Tibial nerve (tissue), 4 donors: Measurements from ENCODE around the gene DVL2.

Source experiments
- EP300 ChIP-seq, 2 donors: sonication (generic); formaldehyde crosslinking; IDR thresholded peaks; one replicate each; pipeline ENCODE4 v1.6.1; 2017; ENCODE audit warnings: antibody characterized with exemption in 2 of 2, mild to moderate bottlenecking in 1 of 2
- POLR2A ChIP-seq, 2 donors: fragments of 450-650 bp; IDR thresholded peaks; one replicate each; pipeline ENCODE4 v1.6.1; 2017; ENCODE audit warnings: antibody characterized with exemption in 2 of 2, mild to moderate bottlenecking in 2 of 2, moderate library complexity in 2 of 2
- TF ChIP-seq, protein P1 (sequence below), 5 experiments: fragments of 200-600 bp in 3 of 5; fragments of 450-650 bp in 2 of 5; sonication (generic) in 3 of 5; IDR thresholded peaks; one replicate each; pipeline ENCODE4 v1.5.1; 2016 to 2019; ENCODE audit warnings: antibody characterized with exemption in 5 of 5, mild to moderate bottlenecking in 3 of 5, moderate library complexity in 2 of 5

DNA sequence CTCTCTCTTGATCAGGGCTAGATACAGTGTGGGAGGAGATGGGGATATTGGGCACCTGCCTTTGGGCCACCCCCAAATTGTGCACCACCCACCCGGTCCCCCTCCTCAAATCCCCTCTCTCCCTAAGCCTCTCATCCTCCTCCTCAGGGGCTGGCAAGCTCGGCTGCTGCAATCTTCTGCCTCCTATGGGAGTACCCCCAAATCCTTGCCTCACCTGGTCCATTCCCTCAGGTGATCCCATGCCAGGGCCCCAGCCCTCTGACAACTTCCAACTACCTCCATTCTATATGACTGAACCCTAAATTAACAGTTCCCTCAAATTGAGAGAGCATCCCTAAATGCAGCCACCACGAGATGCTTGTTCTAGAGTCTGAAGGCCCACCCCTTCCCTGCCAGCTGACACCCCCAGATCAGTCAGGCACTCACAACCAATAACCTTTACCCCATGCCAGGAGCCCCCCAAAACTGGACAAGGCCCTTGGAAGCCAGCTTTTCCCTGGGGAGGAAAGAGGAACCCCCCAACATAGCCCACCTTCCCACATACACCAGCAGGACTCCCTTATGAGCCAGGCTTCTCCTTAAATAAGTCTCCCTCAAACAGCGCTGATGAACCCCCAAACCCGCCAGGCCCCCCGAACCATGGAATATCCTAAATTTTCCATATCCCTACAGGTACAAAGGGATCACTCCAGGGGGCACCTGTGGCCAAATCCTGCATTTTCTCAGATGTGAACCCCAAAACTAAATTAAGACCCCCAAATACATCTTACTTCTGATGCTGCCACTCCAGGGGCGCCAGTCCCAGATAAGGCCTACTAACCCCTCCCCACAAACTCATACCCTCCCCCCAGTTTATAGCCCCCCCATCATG is 17.8 kb downstream of the DVL2 start:
- TF ChIP-seq, protein P1, sequence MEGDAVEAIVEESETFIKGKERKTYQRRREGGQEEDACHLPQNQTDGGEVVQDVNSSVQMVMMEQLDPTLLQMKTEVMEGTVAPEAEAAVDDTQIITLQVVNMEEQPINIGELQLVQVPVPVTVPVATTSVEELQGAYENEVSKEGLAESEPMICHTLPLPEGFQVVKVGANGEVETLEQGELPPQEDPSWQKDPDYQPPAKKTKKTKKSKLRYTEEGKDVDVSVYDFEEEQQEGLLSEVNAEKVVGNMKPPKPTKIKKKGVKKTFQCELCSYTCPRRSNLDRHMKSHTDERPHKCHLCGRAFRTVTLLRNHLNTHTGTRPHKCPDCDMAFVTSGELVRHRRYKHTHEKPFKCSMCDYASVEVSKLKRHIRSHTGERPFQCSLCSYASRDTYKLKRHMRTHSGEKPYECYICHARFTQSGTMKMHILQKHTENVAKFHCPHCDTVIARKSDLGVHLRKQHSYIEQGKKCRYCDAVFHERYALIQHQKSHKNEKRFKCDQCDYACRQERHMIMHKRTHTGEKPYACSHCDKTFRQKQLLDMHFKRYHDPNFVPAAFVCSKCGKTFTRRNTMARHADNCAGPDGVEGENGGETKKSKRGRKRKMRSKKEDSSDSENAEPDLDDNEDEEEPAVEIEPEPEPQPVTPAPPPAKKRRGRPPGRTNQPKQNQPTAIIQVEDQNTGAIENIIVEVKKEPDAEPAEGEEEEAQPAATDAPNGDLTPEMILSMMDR (IDR thresholded peaks at IDR 0.05): no peak
- TF ChIP-seq POLR2A (IDR thresholded peaks at IDR 0.05) (no peak), EP300 (IDR thresholded peaks at IDR 0.05) (no peak)
